Superior temporal gyrus (tissue), 1 donor: ENCODE data around the gene ADAM23.

Experiments used
- DNase-seq: peaks from one replicate; pipeline ENCODE4 v3.0.0-alpha.2; 2016; ENCODE audit errors: extremely low spot score

ADAM23 gene

DNA sequence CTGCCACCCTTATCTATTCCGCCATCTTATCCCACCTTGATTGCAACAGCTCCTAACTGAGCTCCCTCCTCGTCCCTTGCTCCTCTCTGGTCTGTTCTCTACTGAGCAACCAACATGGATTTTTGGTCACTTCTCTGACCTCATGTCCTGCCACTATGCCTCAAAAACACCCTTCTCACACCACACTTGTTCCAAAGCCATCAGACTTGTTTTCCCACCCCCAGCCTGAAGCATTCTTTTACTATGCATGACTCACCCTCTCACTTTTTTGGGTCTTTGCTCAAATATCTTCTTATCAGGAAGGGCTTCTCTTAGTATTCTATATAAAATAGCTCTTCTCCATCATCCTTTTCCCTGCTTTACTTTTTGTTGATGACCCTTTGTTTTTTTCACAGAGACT lies 196.3 kb downstream of the ADAM23 start:
- DNase-seq, result no peak

DNA sequence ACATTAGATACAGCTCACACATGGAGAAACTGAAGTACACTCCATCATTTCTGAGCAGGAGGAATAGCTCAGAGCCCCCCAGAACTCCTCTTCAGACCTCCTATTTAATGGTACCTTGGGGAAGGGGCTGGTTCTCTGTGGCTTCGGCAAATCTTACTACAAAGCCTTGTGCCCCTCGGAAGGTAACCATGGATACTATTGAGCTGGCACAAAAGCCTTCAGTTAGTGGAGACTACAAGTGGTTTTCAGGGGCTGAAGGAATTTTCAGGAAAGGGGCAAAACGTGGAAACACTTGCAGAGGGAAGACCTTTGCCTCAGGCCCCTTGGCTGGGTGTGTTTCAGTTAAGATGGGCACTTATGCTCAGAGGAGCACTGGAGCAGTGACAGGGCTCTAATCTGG lies 197.9 kb downstream of the ADAM23 start:
- no peak for DNase-seq

DNA sequence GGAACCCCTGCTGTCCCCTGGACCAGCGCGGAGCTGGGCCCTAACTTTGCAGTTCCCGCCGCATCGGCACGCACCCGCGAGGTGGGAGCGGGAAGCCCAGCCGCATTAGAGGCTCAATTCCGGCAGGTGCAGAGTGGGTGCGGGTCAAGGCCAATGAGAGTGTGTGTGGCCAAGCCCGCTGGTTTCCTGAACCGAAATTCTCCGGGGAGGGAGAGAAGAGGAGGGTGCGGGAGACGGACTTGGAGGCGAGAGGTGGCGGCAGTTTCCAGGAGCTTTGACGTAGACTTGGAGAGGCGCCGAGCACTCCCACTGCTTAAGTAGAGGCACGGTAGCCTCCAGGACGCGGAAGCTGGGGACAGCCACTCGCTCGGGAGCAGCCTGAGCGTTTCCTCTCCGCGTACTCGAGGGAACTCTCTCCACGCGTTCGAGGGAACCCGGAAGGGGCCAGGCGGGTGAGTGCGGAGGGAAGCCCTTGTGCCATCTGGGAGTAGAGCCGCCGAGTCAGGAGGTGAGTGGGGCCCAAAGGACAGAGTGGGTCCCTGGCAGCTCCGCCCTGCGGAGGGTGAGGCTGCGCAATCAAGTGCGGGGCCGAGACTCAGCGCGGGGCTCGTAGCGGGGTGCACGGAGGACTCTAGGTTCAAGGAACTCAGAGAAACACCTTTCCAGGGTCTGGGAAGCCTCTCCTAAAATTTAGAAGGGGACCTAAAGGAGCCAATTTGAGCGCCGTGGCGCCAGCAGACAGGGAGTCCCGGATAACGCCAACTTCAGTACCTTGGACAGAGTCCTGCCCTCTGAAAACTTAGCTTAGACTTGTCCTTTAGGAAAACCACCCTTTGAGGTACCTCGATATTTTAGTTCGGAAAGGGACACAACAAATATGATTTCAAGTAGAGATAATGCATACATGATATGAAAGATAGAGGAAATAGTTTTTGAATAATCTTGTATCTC lies 199.0 kb downstream of the ADAM23 start, which contains the start of gene FAM237A:
TSS of gene FAM237A (plus strand) at position 413 of the 951 bp plus-strand sequence. CDS start 1,750 bp downstream, outside the sequence.
- peak; percentile 38 for DNase-seq

DNA sequence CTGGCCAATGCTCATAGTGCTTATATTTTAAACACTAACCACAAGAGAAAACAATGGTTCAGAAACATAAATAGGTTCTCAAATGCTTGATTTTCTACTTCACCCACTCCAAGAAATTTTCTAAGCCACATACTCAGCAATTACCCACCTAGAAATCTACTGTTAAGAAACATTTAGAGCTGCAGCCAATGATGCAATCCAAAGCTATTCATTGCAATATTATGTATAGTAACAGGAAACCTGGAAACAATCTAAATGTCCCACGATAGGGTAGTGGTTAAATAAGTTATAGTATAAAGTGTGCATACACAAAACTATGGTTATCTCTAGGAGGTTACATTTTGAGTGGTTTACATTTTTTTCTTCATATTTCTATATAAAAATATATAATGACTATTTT lies 204.7 kb downstream of the ADAM23 start:
- DNase-seq, result no peak

DNA sequence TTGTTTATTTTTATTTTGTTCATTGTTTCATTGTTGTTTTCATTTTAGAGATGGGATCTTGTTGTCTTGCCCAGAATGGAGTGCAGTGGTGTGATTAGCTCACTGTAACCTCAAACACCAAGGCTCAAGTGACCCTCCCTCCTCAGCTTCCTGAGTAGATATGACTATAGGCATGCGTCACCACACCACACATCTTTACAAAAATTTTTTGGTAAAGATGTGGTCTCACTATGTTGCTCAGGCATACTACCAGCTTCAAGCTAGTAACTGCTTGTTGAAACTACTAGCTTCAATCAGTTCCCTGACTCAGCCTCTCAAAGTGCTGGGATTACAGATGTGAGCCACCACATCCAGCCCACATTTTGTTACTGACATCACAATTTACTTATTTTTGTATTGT lies 213.8 kb downstream of the ADAM23 start:
- DNase-seq, result no peak

DNA sequence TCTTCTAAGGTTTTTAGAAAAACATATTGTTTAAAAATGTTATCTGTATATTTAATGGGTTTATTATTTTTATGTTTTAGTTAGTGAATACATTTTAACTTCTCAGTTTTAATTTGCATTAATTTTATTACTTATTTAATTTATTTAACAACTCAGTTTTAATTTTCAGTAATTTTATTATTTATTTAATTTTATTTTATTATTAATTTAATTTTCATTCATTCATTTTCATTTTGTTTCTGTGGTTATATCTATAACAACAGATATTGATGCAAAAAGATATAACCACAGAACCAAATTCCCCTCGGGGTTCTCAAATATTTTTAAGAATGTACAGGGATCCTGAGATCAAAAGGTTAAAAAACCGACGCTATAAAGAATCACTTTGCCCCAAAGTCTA lies 221.9 kb downstream of the ADAM23 start:
- no peak for DNase-seq
